A673 (cell line): Measurements from ENCODE around the gene HTD2.

Source experiments
- EZH2 ChIP-seq: fragments of 200-600 bp; sonication (generic); IDR thresholded peaks from 2 replicates; pipeline ENCODE4 v1.6.1; 2017; ENCODE audit warnings: borderline replicate concordance, low read depth, mild to moderate bottlenecking, mixed read lengths, antibody characterized with exemption, low read length; ENCODE audit not compliant: poor library complexity, severe bottlenecking
- TF ChIP-seq, protein P1 (sequence below): fragments of 300-800, 200-600 bp; sonication (generic); conservative IDR thresholded peaks from 2 replicates; pipeline ENCODE4 v1.5.1; 2017; ENCODE audit warnings: low read depth, mild to moderate bottlenecking, antibody characterized with exemption, low read length, moderate library complexity, mixed read lengths

DNA sequence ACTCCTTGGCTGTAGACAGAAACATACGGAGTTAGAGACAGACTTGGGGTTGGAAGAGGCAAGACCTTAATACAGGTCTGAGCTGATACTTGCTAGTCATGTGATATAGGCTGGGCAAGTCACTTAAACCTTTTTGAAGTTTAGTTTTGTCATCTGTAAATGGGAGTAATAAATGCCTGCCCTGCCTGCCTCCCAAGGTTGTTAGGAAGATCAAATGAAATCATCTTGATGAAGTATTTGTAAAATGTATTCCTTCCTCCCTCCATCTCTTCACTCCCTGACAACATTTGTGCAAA lies 29.3 kb downstream of the HTD2 start:
- TF ChIP-seq EZH2: no peak
- TF ChIP-seq, protein P1, sequence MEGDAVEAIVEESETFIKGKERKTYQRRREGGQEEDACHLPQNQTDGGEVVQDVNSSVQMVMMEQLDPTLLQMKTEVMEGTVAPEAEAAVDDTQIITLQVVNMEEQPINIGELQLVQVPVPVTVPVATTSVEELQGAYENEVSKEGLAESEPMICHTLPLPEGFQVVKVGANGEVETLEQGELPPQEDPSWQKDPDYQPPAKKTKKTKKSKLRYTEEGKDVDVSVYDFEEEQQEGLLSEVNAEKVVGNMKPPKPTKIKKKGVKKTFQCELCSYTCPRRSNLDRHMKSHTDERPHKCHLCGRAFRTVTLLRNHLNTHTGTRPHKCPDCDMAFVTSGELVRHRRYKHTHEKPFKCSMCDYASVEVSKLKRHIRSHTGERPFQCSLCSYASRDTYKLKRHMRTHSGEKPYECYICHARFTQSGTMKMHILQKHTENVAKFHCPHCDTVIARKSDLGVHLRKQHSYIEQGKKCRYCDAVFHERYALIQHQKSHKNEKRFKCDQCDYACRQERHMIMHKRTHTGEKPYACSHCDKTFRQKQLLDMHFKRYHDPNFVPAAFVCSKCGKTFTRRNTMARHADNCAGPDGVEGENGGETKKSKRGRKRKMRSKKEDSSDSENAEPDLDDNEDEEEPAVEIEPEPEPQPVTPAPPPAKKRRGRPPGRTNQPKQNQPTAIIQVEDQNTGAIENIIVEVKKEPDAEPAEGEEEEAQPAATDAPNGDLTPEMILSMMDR: no peak
